NCI-H2196 (cell line): ENCODE results near the gene IGFBP4.
"Not testable (repeated sequence)": the region's sequence is repeated elsewhere in the genome, so short reads cannot be mapped to it uniquely, and the experiment has no call there.

Experiments used
- DNase-seq: peaks from one replicate; lab custom pipeline; 2025; ENCODE audit not compliant: unreplicated experiment; lab: John Stamatoyannopoulos, UW

IGFBP4 gene

DNA sequence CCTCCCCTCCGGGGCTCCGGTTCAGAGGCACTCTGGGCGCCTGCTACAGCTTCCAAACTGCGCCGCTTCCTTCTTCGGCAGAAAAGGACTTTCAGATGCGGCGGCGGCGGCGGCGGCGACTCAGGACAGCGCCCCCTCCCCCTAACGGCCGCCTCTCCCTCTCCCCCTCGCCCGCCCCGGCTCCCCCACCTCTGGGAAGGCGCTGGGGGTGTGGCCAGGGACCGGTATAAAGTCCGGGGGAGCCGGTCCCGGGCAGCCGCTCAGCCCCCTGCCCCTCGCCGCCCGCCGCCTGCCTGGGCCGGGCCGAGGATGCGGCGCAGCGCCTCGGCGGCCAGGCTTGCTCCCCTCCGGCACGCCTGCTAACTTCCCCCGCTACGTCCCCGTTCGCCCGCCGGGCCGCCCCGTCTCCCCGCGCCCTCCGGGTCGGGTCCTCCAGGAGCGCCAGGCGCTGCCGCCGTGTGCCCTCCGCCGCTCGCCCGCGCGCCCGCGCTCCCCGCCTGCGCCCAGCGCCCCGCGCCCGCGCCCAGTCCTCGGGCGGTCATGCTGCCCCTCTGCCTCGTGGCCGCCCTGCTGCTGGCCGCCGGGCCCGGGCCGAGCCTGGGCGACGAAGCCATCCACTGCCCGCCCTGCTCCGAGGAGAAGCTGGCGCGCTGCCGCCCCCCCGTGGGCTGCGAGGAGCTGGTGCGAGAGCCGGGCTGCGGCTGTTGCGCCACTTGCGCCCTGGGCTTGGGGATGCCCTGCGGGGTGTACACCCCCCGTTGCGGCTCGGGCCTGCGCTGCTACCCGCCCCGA, at the start of gene IGFBP4:
TSS of gene IGFBP4 (plus strand) at position 255 of the 792 bp plus-strand sequence. CDS start at position 541, 286 bp downstream.
- peak; percentile 51 for DNase-seq

DNA sequence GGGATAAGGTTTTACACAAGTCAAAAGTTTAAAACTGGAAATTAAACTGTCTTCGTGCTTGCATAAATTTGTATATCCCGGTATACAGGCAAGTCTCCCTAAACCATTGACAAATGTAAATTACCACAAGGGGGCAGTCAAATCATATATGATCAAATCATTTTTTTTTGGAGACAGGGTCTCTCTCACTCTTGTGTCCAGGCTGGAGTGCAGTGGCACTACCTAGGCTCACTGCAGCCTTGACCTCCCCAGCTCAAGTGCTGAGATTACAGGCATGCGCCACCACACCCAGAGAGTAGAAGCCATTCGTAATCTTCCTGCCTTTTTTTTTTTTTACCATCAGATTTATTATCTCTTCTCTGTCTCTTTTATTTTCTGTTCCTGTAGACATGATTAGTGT, 44.1 kb upstream of the IGFBP4 start:
- DNase-seq, result peak; percentile 16

DNA sequence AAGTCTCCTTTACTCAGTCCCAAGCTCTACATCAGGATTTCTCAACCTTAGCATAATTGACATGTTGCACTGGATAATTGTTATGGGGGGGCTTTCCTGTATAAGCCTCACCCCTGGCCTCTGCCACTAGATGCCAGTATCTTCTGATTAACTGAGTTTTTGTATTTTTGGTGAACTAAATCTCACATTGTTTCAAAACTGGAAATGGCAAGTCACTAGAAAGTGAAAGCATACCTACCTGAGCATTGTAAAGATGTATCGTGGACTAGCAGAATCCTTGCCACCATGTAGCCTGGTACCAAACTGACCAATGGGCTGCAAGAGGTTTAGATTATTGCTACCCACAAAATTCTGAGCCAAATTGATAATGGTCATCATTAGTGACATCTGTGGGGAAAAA, 40.6 kb upstream of the IGFBP4 start:
- no peak for DNase-seq

DNA sequence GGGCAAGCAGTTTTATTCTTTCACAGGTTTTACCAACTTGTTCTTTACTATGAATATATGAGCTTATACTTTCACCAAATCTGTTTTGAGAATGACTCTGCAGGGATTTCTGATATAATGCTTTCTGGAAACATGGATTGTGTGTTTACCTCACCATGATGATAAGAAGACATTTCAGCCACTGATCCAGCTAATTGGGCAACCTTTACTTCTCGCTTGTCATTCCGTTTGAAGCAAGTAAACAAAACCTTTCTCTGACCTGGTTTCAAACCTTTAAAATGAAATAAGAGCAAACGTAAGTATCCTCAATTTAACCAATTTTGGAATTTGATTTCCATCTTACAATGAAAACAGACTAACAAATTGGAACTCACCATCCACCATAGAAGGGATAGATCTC, 39.2 kb upstream of the IGFBP4 start:
- DNase-seq, result no peak

DNA sequence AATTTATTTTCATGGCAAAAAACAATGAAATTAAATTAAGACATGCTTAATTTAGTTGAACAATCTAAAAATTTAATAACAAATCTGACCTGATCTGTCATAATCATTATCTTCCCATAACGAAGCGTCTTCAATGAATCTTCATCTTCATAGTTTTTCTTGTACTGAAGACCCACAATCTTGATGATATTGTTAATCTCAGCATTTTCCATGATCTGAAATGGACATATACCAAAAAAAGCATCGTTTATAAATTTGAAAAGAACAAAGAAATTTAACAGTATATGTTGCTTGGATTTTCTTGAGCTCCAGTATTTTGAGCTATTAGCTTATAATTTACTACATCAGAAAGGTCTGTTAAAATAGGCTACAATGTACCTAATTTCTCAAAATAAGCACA, 35.8 kb upstream of the IGFBP4 start:
- DNase-seq, result no peak

DNA sequence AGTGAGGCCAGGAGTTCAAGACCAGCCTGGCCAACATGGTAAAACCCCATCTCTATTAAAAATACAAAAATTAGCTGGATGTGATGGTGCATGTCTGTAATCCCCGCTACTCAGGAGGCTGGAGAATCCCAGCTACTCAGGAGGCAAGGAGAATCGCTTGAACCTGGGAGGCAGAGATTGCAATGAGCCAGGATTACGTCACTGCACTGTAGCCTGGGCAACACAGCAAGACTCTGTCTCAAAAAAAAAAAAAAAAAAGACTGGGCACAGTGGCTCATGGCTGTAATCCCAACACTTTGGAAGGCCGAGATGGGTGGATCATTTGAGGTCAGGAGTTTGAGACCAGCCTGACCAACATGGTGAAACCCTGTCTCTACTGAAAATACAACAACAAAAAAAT, 33.7 kb upstream of the IGFBP4 start:
- not testable (repeated sequence) for DNase-seq

DNA sequence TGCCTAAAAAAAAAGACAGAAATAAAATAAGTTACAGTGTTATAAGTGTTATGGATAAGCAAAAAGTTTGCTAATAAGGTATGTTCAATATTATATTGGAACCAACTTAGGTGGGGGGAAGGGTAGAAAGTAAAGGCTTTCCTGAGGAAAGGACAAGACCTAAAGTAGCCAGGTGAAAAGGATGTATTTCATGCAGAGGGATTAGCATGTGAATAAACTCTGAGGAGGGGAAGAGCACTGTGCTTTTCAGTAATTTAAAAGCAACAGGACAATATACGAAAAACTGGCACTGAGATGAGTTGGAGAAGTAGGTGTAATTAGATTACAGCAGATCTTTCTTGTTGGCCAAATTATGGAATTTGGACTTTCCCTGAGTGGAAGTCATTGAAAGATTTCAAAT, 33.2 kb upstream of the IGFBP4 start:
- no peak for DNase-seq

DNA sequence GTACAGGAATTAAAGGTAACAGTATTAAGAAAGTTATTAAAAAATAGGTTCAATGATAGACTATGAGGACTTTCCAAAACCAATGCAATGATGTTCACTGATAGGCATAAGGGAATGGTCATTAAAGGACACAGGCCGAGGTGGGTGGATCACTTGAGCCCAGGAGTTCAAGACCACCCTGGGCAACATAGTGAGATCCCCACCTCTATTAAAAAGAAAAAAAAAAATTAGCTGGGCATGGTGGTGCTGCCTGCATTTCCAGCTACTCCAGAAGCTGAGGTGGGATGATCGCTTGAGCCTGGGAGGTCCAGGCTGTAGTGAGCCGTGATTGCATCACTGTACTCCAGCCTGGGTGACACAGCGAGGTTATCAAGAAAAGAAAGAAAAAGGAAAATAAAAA, 31.4 kb upstream of the IGFBP4 start:
- DNase-seq, result no peak

DNA sequence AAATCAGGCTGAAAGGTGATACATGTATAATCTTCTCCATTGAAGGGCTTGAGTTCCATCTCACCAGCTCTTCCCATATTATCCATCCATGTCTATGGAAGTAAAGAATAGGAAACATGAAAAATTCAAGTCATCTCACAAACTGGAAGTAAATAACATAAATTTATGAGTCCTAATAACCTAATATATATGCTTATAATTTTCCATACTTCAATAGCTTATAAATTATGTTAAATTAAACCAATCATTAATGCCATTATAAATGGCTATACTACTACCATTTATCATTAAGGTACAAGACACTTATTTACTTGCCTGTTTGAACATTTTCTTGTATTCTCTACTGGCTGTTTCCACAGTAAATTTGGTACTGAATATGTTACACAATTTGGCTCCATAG, 30.4 kb upstream of the IGFBP4 start:
- no peak for DNase-seq

DNA sequence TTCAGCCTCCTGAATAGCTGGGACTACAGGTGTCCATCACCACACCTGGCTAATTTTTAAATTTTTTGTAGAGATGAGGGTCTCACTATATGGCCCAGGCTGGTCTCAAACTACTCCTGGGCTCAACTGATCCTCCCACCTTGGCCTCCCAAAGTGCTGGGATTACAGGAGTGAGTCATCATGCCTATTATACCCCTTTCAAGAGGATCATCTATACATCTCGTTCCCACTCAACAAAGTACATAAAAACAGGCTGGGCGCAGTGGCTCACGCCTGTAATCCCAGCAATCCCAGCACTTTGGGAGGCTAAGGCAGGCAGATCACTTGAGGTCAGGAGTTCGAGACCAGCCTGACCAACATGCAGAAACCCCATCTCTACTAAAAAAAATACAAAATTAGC, 28.9 kb upstream of the IGFBP4 start:
- not testable (repeated sequence) for DNase-seq

DNA sequence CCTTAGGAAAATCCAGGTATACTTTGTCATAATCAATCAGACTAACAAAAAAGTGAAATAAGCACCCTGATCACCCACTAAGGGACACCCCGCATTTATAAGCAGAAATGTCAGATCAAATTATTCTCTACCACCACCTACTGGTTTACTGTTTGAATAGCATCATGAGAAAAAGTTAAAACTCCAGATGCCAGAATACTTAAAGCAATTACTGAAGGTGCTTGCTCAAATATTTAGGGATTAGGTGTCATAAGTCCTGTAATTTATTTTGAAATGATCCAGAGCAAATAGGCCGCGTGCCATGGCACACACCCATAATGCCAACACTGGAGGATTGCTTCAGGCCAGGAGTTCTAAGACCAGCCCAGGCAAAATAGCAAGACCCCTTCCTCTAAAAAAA, 27.9 kb upstream of the IGFBP4 start:
- DNase-seq, result peak; percentile 7

DNA sequence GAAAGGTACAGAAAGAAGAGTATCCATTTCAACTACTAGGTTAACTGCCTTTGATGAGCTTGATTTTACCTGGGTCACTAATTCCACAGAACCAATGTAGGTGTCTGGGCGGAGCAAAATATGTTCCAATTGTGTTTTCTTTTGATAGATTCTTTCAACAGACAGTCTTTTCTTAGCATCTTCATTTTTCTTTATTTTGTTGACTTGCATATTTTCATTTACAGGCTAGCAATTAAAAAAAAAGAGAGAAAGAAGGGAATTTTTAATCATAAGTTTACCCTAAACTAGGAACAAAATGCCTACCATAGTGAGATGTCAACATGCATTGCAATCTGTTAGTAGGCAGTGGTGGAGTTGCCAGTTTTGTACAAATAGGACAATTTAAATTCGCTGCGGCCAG, 26.6 kb upstream of the IGFBP4 start:
- DNase-seq, result no peak

DNA sequence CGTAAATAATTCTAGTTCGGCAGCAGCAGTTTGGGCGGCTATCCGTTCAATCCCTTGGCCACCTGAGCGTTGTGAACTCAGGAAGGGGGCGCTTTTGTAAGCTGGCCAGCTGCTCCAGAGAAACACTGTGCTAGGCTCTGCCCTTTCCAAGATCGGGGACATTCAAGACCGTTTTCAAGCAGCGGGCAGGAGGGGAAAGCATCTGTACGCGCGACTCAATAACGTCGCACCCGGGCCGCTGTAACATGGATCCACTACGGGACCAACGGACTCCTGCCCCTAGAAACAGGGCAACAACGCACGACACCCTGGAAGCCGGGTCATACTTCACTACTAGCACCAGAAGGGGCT, 26.0 kb upstream of the IGFBP4 start:
- DNase-seq, result no peak

DNA sequence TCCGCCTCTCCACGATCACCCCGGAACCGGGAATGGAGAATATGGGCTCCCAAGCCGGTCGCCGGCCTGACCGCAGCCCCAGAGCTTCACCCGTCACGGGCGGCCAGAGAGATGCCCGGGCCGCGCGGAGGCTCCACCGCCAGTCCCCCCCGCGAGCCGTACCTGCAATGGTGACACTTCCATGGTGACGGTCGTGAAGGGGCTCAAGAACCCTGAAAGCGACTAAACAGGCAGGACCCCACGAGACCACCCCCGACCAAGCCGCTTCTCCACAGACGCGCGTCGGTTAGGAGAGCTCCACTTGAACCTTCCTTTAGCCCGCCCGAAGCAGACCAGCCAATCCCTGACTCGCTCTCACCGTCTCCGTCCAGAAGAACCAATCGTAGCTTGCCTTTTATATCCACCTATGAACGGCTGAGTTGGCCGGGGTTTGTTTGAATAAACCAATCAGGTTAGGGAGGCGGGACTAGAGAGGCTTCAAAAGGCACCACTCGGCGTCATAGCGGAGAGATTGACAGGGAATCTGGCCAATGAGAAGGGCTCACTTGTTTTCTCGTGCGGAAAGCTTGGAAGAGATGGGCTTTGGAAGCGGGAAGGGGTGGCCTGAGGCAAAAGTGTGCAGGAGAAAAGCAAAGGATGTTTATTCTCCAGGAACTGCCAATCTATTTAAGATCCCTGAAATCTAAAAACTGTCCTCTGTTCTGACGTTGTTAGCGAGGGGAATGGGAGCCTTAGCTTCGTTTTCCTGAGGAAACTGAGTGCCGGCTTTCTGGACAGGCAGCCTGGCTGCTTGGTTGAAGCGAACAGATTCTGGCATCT, 25.4 kb upstream of the IGFBP4 start, which contains the start of gene TOP2A:
TSS of gene TOP2A (minus strand) at position 288 of the 819 bp plus-strand sequence. CDS start at position 183, 105 bp downstream.
- DNase-seq, result peak; percentile 95

DNA sequence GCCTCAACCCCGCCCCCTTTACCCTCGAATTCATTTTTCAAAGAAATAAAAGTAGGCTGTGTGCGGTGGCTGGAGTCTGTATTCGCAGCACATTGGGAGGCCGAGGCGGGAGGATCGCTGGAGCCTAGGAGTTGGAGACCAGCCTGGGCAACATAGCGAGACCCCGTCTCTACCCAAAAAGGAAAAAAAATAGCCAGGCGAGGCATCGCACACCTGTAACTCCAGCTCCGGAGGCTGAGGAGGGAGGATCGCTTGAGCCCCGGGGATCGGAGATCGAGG, 24.9 kb upstream of the IGFBP4 start:
- no peak for DNase-seq

DNA sequence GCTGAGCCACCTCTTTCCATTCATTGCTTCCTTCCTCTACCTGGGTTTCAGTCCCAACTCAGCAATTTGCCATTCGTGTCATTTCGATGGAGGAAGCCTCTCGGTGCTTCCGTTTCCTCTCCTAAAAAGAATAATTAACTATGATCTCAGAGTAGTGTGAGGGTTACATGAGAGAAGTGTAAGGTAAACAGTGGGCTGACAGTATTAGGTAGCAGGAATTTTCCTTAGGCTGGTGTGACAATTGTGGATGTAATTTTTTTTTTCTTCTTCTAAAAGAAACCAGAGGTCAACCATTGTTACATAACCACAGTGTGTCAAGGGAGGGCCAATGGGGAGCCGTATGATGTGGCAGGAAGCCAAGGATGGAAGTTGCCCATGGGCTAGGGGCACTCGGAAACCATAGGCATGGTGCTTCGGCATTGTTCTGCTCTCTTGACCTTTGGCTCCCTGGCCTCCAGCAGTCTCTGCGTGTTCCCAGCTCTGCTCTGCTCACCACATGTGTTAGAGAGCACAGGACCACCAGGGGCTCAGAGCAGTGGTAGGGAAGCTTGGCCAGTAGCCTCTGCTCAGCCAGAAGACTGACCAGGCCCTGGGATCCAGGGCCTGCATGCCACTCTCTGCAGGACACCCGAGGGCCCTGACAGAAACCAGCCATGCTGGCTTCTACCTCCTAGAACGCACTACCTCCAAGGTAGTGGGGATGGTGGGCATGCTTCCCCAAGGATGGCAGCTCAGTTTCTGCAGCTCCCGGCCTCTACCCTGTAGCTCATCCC, 23.5 kb upstream of the IGFBP4 start:
- peak; percentile 1 for DNase-seq

DNA sequence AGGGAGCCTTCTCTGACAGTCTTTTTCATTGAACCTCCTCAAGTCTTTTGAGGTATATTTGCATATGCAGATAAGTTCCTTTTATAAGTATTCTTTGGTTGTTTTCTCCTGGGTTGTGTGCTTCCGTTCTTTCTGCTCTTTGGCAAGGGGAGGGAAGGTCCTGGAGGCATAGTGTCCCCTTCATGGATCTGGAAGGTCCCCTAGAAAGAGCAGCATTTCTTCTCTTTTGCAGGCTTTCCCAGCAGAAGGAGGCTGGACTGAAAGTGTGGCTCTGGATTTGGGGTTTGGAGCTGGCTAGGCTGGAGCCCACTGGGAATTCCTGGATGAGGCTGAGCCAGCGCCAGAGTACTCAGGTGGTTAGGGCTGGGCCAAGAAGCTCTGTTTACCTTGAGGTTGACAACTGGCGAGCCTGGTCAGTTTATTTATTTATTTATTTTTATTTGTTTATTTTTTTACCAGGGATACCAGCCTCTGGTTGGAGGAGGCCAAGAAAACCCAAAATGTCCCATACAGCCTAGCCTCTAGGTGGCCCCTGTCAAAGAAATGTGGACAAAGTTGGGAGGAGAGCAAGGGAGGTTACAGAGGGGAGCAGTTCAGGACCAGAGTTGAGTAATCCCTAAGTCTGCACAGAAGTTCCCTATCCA, 20.1 kb upstream of the IGFBP4 start:
- DNase-seq, result peak; percentile 15

DNA sequence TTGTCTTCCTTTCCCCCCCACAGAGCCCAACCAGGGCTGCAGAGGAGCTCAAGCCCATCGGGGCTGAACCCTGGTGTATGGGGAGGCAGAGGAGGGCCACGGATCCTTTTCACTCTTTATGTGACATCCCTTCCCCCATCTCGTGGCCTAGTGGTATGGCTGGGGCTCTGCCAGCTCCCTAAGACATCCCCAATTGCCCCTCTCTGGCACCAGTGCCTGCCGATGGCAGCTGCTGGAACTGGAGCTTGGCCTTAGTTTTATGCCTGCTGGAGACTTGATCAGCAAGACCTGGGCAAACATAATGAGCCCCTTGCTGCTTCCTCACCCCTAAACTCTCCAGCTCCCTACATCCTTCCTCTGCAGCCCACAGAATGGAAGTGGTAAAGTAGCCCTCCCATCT, 17.5 kb upstream of the IGFBP4 start:
- DNase-seq, result no peak

DNA sequence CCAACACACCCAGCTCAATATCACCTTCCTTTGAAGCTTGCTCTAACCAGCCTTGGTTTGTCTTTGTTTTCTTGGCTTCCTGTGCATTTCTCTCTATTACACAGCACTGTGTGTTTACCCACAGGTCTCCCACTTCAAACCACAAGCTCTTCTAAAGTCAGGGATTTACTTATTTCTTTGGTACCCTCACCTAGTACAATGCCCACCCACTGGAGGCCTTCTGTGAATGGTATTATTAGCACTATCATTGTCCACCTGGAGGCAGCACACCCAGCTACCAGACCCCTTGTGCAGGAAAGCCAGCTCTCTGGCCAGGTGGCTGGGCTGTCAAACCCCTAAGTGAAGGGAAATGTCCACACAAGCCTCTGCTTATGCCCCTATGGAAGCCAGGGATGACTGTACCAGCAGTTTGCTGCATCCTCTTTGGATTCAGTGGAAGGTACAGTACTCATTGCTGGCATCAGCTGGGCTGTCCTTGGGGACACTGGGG, 16.2 kb upstream of the IGFBP4 start:
- DNase-seq, result no peak

DNA sequence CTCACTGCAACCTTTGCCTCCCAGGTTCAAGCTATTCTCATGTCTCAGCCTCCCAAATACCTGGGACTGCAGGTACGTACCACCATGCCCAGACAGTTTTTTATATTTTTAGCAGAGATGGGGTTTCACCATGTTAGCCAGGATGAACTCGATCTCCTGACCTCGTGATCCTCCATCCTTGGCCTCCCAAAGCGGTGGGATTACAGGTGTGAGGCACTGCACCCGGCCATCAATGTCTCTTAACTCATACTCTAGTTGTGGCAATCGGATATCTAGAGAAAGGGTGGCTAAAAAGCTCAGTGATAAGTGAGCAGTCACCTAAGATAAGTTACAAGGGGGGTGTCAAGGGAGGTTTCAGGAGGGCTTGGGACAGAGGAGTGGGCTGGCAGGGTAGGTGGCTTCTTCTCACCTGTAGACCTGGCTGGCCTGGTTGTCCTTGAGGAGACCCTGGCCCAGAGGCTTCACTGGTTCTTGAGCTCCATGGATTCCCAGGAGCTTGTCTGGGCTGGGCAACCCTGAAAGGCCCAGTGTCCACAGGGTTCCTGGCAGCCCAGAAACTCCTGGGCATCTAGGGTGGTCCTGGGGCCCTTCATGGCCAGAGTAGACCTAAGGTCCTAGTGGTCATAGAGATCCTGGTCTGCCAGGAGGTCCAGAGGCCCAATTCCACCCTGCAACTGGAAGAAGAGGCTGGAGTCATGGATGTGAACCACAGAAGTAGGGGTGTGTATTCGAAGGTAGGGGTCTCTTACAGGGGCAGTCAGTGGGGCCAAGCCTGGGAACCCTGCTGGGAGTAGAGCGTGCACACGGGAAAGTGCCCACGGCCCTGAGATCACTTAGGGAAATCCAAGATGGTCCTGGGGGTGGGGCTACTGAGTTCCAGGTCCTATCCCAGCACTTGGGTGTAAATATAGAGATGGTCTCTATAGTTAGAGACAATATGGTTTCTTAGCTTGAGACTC, 12.7 kb upstream of the IGFBP4 start:
- no peak for DNase-seq
